ENCODE data around the gene OPCML. TPM values are rescaled to one million over a fixed set of nuclear protein-coding genes. Genes with fewer than 3 reads are reported as not detected.

Gene OPCML
- total RNA-seq, 1 donor = not detected

DNA sequence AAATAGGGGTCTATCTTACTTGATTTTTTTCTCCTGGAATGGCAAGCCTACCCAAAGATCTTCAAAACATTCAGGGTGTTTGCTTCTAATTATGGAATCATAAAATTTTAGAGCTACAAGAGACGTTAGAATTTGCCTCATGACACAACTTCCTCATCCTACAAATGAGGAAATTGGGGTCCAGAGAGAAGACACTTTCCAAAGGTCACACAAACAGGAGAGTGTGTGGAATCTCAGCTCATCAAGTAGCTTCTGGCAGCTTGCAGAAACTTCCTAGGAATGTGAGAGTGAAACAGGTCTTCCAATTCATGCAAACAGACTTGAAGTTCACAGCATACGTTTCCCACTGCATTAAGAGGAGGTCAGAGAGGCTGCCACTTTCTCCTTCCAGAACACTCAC, 976.0 kb downstream of the OPCML start:
- no peak for DNase-seq (ENCODE audit: low read depth in 2 of 3, low spot score in 2 of 3)

DNA sequence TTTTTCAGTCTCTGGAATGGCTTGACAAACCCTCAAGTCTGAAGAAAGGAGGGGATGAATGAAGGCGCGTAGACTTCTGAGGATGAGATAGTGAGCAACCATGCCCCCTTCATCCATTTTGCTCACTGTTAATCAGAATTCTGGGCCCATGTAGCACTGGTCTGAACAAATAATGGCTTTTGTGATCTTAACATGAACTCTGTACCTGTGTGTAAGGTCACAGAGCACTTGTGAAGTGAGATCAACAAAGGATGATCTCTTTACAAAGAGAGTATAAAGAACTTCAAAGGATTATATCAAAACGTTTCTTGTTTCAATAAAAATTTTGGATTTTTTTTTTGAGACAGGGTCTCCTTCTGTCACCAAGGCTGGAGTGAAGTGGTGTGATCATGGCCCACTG, 976.7 kb downstream of the OPCML start:
- DNase-seq (ENCODE audit: low read depth in 2 of 3, low spot score in 2 of 3) = no peak

DNA sequence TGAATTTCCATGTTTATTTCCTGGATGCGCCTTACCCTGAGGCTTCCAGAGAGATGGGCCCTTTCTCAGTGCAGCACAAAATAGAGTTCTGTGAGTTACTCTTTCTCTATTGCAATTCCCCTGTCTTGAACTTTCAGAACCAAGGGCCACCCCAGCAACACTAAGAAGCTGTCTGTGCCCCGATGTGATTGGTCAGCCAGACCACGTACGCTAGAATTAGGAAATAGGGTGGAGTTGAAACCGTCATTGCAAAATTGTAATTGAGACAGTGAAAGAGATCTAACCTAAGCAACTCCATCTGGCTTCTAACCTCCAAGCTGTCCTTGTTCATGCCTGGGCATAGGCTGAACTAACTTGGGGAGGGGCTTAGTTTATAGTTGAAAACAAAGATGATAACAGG, 981.3 kb downstream of the OPCML start:
- DNase-seq (ENCODE audit: low read depth in 2 of 3, low spot score in 2 of 3) = no peak

DNA sequence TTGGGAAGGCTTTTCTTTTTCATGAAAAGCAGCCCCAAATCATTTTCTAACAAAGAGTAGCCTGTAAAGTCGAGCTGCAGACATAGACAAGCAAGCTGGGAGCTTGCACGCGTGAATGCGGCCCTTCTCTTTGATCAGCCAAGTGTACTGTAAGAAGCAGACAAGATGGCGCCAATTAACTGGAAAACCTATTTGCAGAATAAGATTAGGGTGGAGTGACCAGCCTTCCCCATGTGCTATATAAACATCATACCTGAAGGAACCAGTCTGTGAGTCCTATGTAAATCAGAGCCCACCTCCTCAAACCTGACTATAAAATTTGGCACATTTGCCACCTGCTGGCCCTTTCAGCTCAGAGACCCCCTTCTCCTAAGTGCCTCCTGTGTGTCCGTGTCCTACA, 982.7 kb downstream of the OPCML start:
- DNase-seq (ENCODE audit: low read depth in 2 of 3, low spot score in 2 of 3) = no peak

DNA sequence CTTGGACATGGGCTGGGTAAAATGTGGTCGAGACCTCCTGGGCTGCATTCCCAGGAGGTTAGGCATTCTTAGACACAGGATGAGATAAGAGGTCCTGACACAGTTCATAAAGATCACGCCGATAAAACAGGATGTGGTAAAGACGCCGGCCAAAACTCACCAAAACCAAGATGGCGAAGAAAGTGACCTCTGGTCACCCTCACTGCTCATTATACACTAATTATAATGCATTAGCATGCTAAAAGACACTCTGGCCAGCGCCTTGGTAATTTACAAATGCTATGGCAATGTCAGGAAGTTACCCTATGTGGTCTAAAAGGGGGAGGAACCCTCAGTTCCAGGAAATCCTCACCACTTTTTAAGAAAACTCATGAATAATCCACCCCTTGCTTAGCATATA, 983.3 kb downstream of the OPCML start:
- no peak for DNase-seq (ENCODE audit: low read depth in 2 of 3, low spot score in 2 of 3)

DNA sequence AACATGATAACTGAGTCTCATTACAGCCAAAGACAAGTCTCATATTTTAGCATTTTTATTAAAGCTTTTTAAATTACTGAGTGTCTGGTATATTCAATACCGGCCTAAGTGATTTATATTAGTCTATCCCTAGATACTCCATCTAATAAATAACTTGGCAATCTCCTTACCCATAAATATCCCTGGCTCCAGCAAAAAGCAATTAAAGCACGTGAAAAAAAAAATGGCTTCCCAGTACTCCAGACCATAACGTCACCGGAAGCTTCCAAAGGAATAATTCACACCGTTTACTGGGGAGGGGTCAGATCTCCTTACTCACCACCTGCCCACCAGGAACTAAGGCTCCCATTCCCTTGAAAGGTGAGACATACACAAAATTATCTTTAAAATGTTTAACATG, 988.3 kb downstream of the OPCML start:
- no peak for DNase-seq (ENCODE audit: low read depth in 2 of 3, low spot score in 2 of 3)

DNA sequence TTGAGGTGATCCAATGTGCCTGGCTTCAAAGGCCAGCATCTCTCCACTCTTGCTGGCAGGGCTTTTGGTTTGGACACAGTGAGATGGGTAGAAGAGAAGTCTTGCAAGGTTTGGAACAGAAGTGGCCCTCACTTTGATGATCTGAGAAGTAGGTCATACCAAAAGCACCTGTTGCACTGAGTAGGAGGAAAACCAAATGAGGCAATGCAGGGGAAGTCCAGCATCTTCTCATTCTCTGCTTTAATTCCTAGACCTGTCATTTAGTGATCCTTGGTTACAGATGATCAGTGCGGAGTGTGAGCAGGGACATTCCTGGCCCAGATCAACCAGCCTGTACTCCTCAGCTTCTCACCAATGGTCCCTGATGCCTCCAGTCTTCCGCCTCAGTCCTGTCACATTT, 990.5 kb downstream of the OPCML start:
- DNase-seq (ENCODE audit: low read depth in 2 of 3, low spot score in 2 of 3) = no peak

DNA sequence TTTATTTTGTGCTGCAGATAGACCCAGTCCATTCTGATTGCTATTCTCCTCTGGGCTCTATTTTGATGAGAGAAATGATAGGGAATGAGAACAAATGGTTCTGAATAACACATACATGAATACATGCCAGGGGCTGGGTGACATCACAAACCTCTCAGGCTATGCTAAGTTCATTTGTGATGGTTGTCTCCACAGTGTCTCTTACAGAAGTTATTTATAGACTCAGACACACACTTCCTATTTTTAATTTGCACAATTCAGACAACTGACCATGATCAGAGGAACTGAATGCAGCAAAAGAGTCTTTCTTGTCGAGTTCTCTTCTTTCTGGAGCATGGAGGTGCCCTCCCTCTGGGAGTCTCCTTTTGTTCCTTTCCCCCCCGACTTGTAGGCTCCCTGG, 991.7 kb downstream of the OPCML start:
- DNase-seq (ENCODE audit: low read depth in 2 of 3, low spot score in 2 of 3) = no peak

DNA sequence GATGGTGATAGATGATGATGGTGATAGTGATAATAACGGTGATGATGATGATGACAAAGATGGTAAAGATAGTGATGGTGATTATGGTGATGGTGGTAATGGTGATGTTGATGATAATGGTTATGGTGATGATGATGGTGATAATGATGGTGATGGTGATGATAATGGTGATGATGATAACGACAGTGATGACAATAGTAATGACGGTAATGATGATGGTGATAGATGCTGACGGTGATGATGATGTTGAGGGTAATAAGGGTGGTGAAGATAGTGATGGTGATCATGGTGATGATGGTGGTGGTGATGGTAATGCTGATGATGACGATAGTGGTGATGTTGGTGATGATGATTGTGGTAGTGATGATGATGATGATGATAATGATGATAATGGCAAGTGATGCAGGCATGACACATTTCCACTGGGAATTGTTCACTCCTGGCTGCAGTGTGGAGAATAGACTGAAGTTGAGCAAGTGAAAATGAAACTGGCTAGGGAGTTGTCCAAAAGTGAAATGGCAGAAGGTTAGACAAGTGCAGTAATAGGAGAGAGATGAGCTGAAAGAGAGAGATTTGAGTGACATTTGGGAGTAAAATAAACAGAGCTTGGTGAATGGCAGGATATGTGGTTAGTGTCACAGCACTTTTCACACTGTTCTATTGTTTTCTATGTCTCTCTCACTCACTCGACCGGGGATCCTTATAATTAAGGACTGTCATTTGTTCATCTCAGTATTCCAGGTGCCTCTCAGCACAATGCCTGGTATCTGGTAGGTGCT, 992.5 kb downstream of the OPCML start:
- DNase-seq (ENCODE audit: low read depth in 2 of 3, low spot score in 2 of 3) = no peak

DNA sequence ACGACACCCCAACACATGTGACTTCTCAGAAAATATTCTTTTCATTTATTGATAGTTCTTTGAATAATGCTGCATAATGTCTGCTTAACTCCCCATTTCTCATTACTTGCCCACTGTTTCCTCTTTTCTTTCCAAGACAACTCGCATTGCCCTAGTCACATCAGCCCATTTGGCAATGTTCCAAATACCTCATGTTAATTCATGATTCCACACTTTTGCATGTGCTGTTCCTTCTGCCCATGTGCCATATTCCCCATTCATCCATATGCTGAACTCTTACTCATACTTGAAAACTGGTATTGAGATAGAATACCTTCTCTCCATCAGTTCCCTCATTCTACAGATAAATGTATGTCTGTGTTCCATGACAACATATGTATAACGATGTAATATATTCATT, 993.7 kb downstream of the OPCML start:
- DNase-seq (ENCODE audit: low read depth in 2 of 3, low spot score in 2 of 3) = no peak

DNA sequence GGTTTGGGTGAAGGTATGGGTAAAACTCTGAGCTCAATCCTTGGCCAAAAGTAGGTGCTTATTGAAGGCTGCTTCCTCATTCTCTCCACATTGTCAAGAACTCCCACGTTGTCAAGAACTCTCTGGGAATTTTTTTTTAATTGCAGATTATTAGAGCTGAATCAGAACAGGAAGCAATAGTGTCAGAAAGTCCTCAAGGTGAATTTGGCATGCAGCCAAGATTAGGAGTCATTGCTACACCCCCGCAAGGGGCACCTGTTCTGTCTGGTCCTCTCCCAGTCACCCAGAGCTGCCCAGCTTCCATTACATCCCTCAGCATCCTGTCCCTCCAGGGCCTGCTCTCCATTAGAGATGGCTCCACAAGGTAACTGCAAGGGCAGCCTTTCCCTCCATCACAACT, 996.5 kb downstream of the OPCML start:
- DNase-seq (ENCODE audit: low read depth in 2 of 3, low spot score in 2 of 3) = no peak

DNA sequence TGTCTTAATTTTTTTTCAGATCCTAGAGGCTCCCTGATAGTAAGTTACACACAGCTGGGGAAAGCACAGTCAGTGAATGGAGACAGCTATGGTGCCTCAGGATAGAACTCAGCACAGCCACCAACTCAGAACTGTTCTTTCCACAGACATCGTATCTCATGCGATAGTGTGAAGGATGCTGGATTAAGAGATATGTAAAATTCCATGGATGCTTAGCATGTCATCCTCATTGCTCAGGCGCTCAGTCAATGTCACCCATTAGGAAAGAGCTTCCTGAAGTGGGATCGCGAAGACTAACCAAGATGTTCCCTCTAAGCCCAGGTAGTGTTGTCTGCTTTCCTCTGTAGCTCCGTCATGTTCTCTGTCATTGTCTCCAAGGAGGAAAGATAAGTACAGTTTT, 1000.4 kb downstream of the OPCML start:
- DNase-seq (ENCODE audit: low read depth in 2 of 3, low spot score in 2 of 3) = no peak

DNA sequence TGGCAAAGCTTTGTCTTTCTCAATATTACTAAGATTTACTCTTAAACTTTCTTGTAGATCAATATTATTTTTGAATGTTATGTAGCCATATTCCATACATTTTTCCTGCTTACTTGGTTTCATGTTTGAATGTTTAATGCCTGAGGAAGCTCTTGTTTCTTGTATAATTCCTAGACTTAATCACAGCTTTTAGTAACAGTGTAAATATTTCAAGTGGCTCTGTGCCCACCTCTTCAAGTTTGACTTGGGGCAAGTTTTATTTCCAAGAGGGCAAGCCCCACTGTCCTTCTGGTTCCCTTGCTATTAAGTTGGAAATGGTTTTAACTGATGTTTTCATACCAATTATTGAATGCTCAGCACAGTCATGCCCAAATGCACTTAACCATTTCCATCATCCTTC, 1004.1 kb downstream of the OPCML start:
- no peak for DNase-seq (ENCODE audit: low read depth in 2 of 3, low spot score in 2 of 3)

DNA sequence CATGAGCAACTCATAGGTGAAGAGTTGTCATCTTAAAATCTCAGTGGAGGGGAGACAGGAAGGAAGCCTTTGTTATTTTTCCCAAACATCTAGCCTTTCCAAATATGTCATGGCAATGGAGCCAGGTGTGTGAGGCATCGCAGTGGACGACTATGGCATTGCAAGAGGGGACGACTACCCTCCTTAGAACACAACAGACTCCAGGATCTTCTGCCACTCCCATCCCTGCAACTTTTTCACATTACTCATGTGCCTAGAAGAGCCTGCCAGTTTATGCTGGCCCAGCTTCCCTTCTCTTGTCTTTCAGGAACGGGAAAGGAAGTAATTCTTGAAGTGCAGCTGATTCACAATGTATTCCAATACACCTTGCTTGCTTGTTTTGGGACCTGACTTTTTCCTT, 1008.4 kb downstream of the OPCML start:
- no peak for DNase-seq (ENCODE audit: low read depth in 2 of 3, low spot score in 2 of 3)

DNA sequence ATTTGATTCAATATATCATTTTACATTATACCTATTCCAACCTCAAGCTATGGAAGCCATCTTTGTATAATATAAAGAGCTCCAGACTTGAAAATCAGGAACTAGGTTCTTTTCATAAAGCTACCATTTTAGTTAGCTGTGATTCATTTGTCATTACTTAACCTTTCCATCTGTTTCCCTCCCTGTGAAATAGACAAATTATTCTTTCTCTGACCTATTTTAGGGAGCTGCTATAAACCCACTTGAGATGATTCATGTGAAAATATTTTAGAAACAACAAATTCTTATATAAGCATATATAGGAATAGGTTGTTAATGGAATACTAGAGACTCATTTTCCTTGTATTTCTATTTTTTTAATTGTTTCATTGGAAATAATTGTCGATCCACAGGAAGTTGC, 1012.1 kb downstream of the OPCML start:
- no peak for DNase-seq (ENCODE audit: low read depth in 2 of 3, low spot score in 2 of 3)

DNA sequence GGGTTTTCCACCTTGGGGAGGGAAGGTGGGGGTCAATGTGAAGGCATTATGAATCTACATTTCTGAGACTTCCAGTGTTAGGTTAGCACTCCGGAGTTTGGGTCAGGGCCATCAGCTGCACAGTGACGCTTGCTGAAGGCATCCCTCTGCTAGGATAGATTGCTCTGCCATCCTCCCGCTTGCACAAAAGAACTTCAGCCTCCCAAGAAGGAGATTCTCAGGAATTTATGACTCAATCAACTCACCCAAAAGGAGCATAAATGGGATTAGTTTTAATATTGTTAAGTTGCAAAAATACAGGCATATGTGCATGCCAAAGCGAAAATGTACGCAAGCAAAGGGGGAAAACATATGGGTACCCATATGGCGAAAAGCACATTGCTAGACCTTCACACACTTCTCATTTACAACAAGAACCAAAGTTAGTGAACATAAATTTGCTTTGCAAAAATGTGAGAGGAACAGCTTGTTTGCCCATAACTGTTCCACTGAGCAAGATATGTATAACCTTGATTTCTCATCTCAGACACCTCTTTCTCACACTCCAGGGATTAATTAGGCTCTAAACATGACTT, 1013.0 kb downstream of the OPCML start:
- no peak for DNase-seq (ENCODE audit: low read depth in 2 of 3, low spot score in 2 of 3)

DNA sequence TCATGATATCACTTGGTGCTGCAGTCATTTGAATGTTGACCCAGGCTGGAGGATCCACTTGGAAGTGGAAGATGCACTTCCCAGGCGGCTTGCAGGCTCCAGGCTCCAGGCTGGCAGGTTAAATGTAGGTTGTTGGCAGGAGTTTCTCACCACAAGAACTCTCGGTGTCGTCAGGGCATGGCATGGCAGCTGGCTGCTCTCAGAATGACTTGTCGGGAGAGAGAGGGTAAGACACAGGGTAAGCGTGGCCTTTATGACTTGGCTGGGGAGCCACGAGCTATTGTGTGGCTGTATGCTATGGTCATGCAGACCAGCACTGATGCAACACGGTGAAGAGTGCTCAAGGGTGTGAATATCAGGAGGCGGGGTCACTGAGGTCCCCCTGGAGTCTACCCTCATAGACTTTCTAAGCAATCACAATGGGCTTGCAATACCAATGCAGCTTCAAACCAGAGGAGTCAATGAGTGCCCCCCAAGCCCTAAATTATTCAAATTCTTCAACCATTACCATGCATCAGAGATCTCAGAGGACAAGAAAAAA, 1027.7 kb downstream of the OPCML start:
- no peak for DNase-seq (ENCODE audit: low read depth in 2 of 3, low spot score in 2 of 3)

DNA sequence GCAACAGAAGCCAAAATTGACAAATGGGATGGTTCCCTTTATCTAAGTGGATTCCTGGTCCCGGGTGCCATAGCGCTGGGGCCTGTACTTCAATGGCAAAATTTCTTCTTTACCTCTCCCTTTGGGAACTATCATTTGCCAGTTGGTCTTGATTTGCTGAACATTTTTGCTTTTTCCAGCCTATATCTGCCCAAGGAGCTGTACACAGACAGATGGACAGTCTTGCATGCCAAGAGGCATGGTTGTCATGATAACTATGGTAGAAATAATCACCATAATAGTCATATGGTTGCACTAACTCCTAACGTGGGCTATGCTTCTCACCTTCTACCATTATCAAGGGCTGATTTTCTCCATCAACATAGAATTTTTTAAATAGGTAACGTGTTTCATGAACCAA, 1030.9 kb downstream of the OPCML start:
- DNase-seq (ENCODE audit: low read depth in 2 of 3, low spot score in 2 of 3) = no peak

DNA sequence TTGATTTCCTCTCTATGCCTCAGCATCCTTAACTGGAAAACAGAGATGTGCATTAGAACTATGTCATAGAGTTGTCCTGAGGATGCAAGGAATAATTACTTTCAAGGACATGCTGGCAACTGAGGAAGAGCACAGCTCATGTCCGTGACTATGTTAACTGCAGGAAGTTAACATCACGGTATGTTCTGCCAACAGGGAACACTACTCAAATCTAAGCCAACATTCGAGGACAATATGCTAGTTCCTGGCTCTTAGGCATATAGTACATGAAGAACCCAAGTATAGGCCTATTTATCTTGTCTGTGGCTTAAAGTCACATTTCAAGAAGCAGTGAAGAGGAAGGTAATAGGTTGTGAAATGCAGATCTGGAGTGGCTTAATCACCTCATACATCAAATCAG, 1032.6 kb downstream of the OPCML start:
- no peak for DNase-seq (ENCODE audit: low read depth in 2 of 3, low spot score in 2 of 3)

DNA sequence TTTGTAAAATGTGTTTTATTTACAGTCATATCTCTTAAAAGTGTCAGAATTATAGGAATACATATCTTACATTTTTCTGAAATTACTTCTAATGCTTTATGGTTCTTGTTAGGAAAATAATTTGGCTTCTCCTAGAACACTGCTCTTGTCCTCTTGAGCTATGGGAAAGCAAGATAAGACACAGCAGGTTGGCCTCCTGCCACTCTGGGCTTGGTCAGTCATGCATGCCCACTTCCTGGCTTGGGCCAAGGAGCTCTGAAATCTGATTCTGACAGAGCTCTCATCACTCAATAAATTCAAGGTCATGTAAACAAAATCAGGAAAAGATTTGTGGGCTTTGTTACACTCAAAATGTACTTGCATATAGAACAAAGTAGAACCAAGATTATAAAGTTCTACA, 1036.0 kb downstream of the OPCML start:
- DNase-seq (ENCODE audit: low read depth in 2 of 3, low spot score in 2 of 3) = no peak

DNA sequence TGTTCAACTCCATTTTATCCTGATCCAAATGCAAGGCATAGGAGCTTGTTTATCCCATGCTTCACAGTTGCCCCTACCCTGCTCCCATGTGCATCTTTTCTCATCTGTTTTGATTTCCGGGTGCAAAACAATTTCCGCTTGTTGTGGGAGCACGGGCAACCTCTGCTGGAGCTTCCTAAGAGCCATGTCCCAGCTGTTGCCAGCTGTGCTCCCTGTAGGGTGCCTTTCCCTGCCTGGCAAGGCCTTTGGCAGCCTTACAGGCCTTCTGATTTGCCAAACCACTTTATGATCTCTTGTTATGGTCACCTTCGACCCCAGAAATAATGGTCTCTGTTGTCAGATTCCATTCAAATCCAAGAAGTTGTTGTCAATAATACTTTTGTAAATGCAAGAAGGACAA, 1038.5 kb downstream of the OPCML start:
- DNase-seq (ENCODE audit: low read depth in 2 of 3, low spot score in 2 of 3) = no peak

DNA sequence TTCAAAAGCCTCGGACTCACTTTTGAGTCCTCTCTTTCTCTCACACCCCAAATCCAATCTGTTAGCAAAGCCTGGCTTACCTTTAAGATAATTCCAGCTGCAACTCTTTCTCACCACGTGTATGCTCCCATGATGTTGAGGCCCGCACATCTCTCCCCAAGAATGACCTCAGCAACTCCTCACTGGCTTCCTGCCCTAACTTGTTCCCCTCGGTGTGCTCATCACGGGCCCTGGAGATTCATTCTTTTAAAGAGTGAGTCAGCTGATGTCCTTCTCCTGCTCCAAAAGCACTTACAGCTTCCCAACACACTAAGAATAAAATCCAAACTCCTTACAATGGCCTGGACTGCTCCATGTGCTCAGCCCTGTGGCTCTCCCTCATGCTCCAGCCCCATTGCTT, 1041.3 kb downstream of the OPCML start:
- no peak for DNase-seq (ENCODE audit: low read depth in 2 of 3, low spot score in 2 of 3)

DNA sequence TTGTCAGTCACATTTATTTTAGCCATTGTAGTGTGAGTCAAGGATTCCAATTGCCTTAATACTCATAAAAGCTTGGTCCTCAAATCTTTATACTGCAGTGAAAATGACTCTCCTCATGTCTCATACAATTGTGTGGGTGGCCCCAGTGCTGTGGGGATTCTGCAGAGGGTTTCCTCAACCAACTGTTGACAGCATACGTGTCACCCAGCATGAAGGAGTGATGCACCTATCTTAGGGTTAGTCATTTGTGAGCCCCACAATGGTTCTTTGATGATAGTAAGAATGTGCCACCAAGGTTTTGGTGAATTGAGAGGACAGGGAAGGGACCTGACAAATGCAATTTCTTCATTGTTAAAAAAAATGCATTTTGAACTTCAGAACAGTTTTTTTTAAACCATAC, 1046.2 kb downstream of the OPCML start:
- no peak for DNase-seq (ENCODE audit: low read depth in 2 of 3, low spot score in 2 of 3)
